PFSK-1 (cell line): ENCODE results near the gene COPB1.

Experiments
- FOXP2 ChIP-seq: optimal IDR thresholded peaks from 2 replicates; pipeline ENCODE3; 2011; ENCODE audit warnings: borderline replicate concordance, control low read depth, inconsistent platforms; ENCODE audit not compliant: insufficient read depth; ENCODE audit errors: extremely low read length, extremely low read depth
- POLR2AphosphoS5 ChIP-seq: IDR thresholded peaks from 2 replicates; pipeline ENCODE4 v1.6.1; 2012; ENCODE audit warnings: low read depth, mild to moderate bottlenecking, control low read depth, low read length, moderate library complexity
- SIN3A ChIP-seq: IDR thresholded peaks from 2 replicates; pipeline ENCODE4 v1.6.1; 2012; ENCODE audit warnings: mild to moderate bottlenecking, low read length, moderate library complexity, borderline replicate concordance; ENCODE audit not compliant: insufficient read depth
- TAF1 ChIP-seq: IDR thresholded peaks from 2 replicates; pipeline ENCODE4 v1.6.1; 2012; ENCODE audit warnings: low read length, control low read depth, borderline replicate concordance; ENCODE audit not compliant: insufficient read depth
- TF ChIP-seq, protein P1 (sequence below), 2 experiments: IDR thresholded peaks; 2 replicates each; pipeline versions ENCODE4 v1.6.1 to v1.8.0; 2011 to 2012; ENCODE audit warnings: low read depth in 2 of 2, low read length in 2 of 2, control low read depth in 1 of 2, inconsistent platforms in 1 of 2, mild to moderate bottlenecking in 1 of 2, moderate library complexity in 1 of 2; ENCODE audit not compliant: insufficient read depth in 1 of 2

COPB1 gene

DNA sequence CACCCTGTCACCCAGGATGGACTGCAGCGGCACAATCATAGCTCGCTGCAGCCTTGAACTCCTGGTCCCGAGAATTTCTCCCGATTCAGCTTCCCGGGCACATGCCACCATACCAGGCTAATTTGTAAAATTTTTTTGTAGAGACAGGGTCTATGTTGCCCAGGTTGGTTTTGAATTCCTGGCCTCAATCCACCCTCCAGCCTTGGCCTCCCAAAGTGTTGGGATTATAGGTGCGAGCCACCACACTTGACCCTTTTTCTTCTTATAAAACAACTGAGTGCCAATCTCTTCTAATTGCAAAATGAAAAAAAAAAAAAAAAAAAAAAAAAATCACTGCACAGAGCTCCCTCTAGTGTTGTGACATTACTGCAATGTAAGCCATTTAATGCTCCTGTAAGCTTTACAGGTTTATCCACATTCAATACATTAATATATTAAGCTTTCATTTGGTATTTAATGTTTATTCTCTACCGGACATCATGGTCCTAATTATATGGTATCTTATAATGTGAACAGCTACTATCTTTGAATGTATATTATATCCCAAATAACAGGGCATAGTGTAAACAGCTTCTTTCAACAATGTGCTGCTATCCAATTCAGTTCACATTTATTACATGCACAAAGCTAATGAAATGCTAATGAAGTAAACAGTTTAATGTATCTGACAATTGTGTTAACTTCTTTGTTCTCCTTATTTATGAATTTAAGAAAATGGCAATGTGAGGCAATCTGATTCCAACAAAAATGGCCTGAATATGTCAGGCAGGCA is 44.6 kb downstream of the COPB1 start:
- TF ChIP-seq TAF1 (no peak), POLR2AphosphoS5 (no peak), FOXP2 (no peak), SIN3A (no peak)
- TF ChIP-seq, protein P1, sequence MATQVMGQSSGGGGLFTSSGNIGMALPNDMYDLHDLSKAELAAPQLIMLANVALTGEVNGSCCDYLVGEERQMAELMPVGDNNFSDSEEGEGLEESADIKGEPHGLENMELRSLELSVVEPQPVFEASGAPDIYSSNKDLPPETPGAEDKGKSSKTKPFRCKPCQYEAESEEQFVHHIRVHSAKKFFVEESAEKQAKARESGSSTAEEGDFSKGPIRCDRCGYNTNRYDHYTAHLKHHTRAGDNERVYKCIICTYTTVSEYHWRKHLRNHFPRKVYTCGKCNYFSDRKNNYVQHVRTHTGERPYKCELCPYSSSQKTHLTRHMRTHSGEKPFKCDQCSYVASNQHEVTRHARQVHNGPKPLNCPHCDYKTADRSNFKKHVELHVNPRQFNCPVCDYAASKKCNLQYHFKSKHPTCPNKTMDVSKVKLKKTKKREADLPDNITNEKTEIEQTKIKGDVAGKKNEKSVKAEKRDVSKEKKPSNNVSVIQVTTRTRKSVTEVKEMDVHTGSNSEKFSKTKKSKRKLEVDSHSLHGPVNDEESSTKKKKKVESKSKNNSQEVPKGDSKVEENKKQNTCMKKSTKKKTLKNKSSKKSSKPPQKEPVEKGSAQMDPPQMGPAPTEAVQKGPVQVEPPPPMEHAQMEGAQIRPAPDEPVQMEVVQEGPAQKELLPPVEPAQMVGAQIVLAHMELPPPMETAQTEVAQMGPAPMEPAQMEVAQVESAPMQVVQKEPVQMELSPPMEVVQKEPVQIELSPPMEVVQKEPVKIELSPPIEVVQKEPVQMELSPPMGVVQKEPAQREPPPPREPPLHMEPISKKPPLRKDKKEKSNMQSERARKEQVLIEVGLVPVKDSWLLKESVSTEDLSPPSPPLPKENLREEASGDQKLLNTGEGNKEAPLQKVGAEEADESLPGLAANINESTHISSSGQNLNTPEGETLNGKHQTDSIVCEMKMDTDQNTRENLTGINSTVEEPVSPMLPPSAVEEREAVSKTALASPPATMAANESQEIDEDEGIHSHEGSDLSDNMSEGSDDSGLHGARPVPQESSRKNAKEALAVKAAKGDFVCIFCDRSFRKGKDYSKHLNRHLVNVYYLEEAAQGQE (IDR thresholded peaks at IDR 0.05; ENCODE audit: insufficient read depth in 1 of 2, low read depth in 2 of 2, low read length in 2 of 2), result no peak

DNA sequence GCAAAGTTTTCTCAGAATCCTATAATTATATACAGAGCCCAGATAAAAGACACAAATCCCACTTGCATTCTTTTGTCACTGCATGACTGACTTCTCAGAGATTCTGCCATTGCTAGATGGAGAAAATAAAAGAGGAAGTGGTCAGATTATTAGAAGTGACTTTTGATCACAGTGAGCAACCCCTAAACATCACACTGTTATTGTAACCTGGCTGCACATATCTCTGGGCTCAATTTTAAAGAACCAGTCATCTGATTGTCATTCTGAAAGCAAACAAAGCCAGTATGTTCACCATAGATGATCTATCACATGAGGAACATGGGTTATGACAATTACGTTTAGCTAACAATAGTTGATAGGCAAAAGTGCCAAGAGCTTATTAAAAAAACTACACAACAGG is 47.8 kb downstream of the COPB1 start:
- TF ChIP-seq TAF1 (no peak), POLR2AphosphoS5 (no peak), SIN3A (no peak), FOXP2 (no peak)
- TF ChIP-seq, protein P1 (IDR thresholded peaks at IDR 0.05; ENCODE audit: insufficient read depth in 1 of 2, low read depth in 2 of 2, low read length in 2 of 2), result no peak

DNA sequence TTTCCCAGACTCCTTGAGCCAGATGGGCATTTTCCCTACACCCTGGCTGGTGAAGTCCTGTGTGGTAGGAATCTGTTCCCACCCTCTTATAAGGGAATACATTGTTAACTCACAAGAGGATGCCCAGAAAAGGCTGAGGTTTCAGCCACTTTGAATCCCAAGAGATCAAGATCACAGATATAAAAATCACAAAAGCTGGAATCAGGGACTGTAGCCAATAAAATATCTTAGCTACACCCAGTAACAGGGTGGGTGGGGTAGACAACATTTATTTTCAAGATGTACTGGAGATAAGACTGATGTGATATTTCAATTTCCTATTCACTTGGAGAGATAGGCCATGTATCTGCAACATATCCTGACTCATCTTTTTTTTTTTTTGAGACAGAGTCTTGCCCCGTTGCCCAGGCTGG is 50.3 kb downstream of the COPB1 start:
- TF ChIP-seq POLR2AphosphoS5 (no peak), FOXP2 (no peak), TAF1 (no peak), SIN3A (no peak)
- TF ChIP-seq, protein P1 (IDR thresholded peaks at IDR 0.05; ENCODE audit: insufficient read depth in 1 of 2, low read depth in 2 of 2, low read length in 2 of 2), result no peak

DNA sequence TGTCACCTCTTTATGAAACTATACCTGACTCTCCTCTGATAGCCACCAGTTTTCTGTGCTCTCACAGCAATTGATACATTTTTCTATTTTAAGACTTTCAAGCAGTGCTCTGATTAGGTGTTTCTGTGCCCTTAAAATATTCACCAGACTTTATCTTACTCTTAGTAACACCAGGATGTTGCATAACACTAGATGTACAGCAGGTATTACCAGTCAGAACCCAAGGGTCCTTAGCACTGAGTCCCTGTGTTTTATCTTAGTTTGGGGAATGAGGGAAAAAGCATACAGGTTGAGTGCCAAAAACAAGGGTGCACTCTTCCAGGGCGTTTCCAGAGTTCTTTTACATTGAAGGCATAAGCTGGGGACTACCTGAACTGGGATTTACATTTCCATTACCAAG is 51.4 kb downstream of the COPB1 start:
- no peak for TF ChIP-seq TAF1
- no peak for TF ChIP-seq POLR2AphosphoS5
- no peak for TF ChIP-seq SIN3A
- TF ChIP-seq FOXP2, result no peak
- TF ChIP-seq, protein P1 (IDR thresholded peaks at IDR 0.05; ENCODE audit: insufficient read depth in 1 of 2, low read depth in 2 of 2, low read length in 2 of 2), result no peak
